22Rv1 (cell line): ENCODE results near the gene APBB2.

Source experiments
- H3K27ac ChIP-seq: fragments of 450-650 bp; 2 replicates; pipeline ENCODE4 v1.5.1; 2017
- CTCF ChIP-seq: fragments of 450-650 bp; IDR thresholded peaks from 2 replicates; pipeline ENCODE4 v1.5.1; 2017; ENCODE audit warnings: mild to moderate bottlenecking
- ZFX ChIP-seq: fragments of 450-650 bp; IDR thresholded peaks from 2 replicates; pipeline ENCODE4 v1.6.1; 2017; ENCODE audit warnings: antibody characterized with exemption, borderline replicate concordance

APBB2 gene

GRCh38 chr4:40804598-40804997 lies 409.7 kb downstream of the APBB2 start:
- TF ChIP-seq ZFX (no peak), CTCF (no peak)

GRCh38 chr4:40800064-40800463 lies 414.3 kb downstream of the APBB2 start:
- no peak overlapping the region for H3K27ac ChIP-seq
- no peak for TF ChIP-seq CTCF
- TF ChIP-seq ZFX = no peak

More at GRCh38 chr4:40804598-40804997, 409.7 kb downstream of the APBB2 start:
- no peak overlapping the region for H3K27ac ChIP-seq

GRCh38 chr4:40789771-40790170 lies 424.6 kb downstream of the APBB2 start:
- H3K27ac ChIP-seq = no peak overlapping the region
- TF ChIP-seq CTCF (no peak), ZFX (no peak)

- TF ChIP-seq ZFX = no peak
- no peak for TF ChIP-seq CTCF
Observed at GRCh38 chr4:40789031-40789430, 425.3 kb downstream of the APBB2 start.

GRCh38 chr4:40788331-40788730 lies 426.0 kb downstream of the APBB2 start:
- H3K27ac ChIP-seq = no peak overlapping the region
- TF ChIP-seq CTCF = no peak
- TF ChIP-seq ZFX = no peak

More at GRCh38 chr4:40789031-40789430, 425.3 kb downstream of the APBB2 start:
- H3K27ac ChIP-seq = no peak overlapping the region

- TF ChIP-seq CTCF = no peak
- H3K27ac ChIP-seq = no peak overlapping the region
Observed at GRCh38 chr4:40785727-40786126, 428.6 kb downstream of the APBB2 start.

- TF ChIP-seq CTCF (no peak), ZFX (no peak)
- H3K27ac ChIP-seq = no peak overlapping the region
Observed at GRCh38 chr4:40782876-40783275, 431.5 kb downstream of the APBB2 start.
